IPS-15b (cell line): ENCODE data around the gene SLC48A1.

ENCODE experiments used
- H3K27me3 ChIP-seq: one replicate; pipeline ENCODE4 v1.6.1; 2013; ENCODE audit warnings: low read length; ENCODE audit not compliant: control insufficient read depth, insufficient read depth
- H3K36me3 ChIP-seq: one replicate; pipeline ENCODE4 v1.6.1; 2013; ENCODE audit warnings: low read length; ENCODE audit not compliant: control insufficient read depth, insufficient read depth
- H3K4me1 ChIP-seq: one replicate; pipeline ENCODE4 v1.6.1; 2013; ENCODE audit warnings: mild to moderate bottlenecking, low read length; ENCODE audit not compliant: control insufficient read depth, insufficient read depth
- H3K4me3 ChIP-seq: one replicate; pipeline ENCODE4 v1.5.1; 2013; ENCODE audit warnings: low read depth, low read length
- H3K9ac ChIP-seq: one replicate; pipeline ENCODE4 v1.6.1; 2013; ENCODE audit warnings: low read depth, mild to moderate bottlenecking, low read length
- H3K9me3 ChIP-seq: one replicate; pipeline ENCODE4 v1.6.1; 2013; ENCODE audit warnings: mild to moderate bottlenecking, low read length; ENCODE audit not compliant: control insufficient read depth, insufficient read depth

SLC48A1 gene

DNA sequence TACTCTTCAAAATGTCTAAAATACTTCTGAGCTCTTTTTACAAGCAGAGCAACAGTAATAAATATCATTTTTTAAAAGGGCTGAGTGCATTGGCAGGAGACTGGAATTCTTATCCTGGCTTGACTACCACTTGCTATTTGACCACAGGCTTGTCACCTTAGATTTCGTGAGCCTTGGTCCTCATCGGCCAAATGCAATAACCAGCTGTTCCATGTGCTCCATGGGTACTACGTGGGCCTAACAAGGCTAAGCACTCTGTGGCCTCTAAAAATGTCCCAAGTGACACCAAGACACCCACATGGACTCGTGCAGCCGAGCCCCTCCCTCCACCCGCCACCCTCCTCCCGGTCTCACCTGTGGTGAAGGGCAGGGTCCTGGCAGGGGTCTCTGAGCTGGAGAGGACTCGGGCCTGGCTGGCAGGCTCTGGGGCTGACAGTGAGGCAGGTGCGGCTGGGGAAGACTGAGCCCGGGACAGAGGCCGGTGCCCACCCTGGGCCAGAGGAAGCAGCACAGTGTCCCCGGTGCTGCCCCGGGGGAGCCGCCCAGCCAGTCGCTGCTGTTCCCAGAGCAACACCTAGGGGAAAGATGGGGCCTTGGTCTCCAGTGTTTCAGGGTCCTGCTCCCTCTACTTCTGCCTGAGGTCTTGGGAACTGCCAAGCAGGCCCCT, 20.1 kb downstream of the SLC48A1 start:
- Histone ChIP-seq H3K9ac (no peak overlapping the region), H3K27me3 (no peaks in the 10 kb centered on the region), H3K4me3 (no peak overlapping the region), H3K9me3 (no peaks in the 10 kb centered on the region), H3K36me3 (peaks cover 50% of the 10 kb centered on the region), H3K4me1 (no peaks in the 10 kb centered on the region)

DNA sequence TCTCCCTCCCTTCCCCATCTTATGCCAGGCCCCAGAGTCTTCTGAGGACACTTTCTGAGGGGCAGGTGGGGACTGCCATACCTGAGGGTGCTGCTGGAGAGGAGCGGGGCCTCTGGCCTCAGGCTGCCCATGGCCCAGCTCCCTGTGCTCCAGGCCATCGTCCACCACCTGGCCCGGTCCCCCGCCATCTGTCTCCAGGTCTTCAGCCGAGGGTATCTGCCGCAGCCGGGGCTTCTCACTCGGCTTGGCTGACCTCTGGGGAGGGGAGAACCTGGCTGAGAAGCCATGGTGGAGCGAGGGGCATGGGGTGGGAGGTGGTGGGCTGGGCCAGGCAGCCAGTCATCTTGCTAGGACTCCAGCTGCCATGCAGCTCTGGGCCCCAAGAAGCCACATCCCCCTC, 21.6 kb downstream of the SLC48A1 start:
- Histone ChIP-seq H3K4me1 (no peaks in the 10 kb centered on the region), H3K9me3 (no peaks in the 10 kb centered on the region), H3K27me3 (no peaks in the 10 kb centered on the region), H3K4me3 (no peak overlapping the region), H3K36me3 (peaks cover 37% of the 10 kb centered on the region), H3K9ac (no peak overlapping the region)

DNA sequence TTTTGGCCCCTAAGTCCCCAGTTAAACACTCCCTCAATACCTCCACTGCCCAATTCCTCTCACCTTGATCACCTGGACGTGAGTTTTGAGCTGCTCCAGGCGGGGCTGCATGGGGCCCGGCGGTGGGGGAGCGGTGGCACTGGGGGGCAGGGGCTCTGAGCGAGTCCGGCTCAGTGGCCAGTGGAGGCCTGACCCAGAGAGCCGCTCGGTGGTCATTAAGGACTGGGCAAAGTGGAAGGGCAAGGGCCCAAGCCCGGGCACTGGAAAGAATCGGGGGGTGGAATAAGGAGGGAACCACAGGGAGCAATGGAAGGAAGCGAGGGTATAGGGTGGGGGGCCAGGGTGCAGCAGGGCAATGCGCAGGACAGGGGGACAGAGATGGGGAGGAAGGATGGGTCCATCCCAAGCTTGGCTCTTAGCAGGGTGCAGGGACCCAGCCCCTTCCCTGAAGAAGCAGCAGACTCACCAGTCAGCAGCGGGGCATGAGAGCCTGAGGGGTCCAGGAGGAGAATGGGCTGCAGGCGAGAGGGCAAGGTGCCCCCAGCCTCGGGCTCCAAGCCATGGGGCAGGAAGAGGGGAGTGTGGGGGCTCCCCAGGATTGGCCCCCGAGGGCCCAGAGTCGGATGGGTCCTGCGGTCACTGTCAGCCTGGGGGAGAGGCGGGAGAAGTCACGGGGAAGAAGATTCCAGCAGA, 22.2 kb downstream of the SLC48A1 start:
- H3K4me1 ChIP-seq: no peaks in the 10 kb centered on the region
- H3K36me3 ChIP-seq: peaks cover 36% of the 10 kb centered on the region
- no peak overlapping the region for H3K4me3 ChIP-seq
- no peaks in the 10 kb centered on the region for H3K9me3 ChIP-seq
- H3K27me3 ChIP-seq: no peaks in the 10 kb centered on the region
- H3K9ac ChIP-seq: no peak overlapping the region

DNA sequence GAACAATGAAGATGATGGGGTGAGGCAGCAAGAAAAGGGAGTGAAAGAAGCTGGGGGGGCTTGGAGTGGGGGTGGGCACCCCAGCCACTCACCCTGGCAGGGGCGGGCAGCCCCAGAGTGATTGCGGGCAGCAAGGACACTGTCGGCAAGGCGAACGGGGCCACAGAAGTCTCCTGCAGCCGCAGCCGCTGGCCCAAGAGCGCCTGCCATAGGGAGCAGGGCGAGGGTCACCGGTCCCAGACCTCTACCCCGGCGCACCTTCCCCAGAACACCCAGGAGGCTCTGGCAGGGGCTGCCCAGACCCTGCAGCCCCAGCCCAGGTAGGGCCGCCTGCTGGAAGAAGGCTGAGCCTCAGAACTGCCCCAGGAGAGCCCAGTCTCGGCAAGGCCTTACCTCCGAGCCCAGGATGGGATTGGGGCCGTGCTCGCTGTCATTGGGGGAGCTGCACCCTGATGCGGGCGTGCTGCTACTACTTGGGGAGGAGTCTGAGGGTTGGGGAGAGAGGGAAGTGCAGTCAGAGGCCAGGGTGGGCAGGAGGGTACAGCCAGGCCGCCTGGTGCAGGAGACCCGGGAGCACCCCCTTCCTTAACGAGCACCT, 22.9 kb downstream of the SLC48A1 start:
- H3K9ac ChIP-seq: no peak overlapping the region
- H3K4me3 ChIP-seq: no peak overlapping the region
- H3K9me3 ChIP-seq: no peaks in the 10 kb centered on the region
- H3K4me1 ChIP-seq: no peaks in the 10 kb centered on the region
- H3K36me3 ChIP-seq: peaks cover 34% of the 10 kb centered on the region
- H3K27me3 ChIP-seq: no peaks in the 10 kb centered on the region

DNA sequence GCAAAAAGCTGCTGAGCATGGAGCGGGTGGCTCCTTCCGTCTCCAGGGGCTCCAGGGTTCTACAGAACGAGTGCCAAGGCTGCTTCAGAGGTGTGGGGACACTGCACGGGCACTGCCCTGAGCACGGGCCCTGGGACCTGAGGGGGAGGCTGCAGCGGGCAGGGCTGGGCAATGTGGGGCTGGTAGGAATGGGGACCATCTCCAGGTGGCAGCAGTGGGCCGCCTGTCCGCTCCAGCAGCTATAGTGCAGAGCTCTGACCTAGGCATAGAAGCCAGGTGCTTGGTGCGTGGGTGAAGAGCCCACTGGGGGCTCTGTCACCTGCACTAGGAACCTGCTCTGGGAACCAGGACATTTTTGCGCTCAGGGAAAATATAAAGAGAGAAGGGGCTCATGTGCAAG, 24.4 kb downstream of the SLC48A1 start:
- Histone ChIP-seq H3K9me3 (no peaks in the 10 kb centered on the region), H3K9ac (no peak overlapping the region), H3K36me3 (peaks cover 35% of the 10 kb centered on the region), H3K4me1 (peaks cover 5% of the 10 kb centered on the region), H3K27me3 (no peaks in the 10 kb centered on the region), H3K4me3 (no peak overlapping the region)

DNA sequence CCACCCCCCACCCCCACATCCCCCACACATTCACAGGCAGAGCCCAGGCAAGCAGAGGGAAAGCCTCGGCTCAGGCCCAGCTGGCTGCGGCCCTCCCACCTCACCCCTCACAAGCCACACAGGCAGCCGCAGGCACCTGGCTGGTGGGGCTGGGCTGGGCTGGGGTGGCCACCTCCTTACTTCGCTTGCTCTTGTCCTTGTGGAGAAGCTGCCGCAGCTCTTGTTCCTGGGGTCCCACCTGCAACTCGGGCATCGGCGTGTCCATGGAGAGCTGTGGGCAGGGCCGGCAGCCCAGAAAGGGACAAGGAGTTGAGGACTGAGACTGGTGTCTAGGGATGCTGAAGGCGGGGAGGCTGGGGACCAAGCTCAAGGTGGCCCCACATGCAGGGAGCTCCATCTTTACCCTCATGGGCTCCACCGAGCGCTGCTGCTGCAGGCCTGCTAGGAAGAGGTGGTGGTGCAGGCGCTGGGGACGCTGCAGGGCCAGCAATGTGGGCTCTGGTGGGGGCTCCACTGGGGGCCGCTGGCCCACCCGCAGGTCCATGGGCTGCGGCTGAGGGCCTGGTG, 25.4 kb downstream of the SLC48A1 start:
- H3K36me3 ChIP-seq: peaks cover 35% of the 10 kb centered on the region

DNA sequence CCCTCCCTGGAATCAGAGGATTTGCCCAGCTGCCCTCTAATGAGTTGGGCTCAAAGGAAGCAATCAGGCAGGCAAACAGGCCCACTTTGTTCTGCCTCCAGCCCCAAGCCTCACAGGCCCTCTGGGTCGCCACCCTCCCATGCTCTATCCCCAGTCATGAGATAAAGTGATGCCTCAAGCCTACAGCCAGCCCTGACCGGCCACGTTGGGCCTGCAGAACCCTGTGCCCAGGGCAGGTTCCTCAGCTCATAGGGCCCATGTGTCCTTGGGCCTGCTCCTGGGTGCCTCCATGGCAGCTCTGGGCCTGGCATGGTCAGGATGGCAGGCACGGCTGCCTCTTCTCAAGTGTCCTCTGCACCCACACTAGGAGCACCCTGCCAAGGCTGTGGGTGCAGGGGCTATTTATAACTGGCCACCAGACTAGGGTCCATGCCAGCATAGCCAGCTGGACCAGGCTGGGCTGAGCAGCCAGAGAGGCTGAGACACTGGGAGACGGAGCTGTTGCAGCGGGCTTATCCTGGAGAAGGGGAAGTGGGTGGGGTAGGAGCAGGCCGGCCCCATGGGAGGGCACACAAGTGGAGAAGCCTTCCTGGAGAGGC, 26.4 kb downstream of the SLC48A1 start:
- Histone ChIP-seq H3K9me3 (no peaks in the 10 kb centered on the region), H3K27me3 (no peaks in the 10 kb centered on the region), H3K9ac (peak overlapping the region; percentile 24), H3K4me1 (peaks cover 9% of the 10 kb centered on the region), H3K4me3 (no peak overlapping the region), H3K36me3 (peaks cover 29% of the 10 kb centered on the region)

More for the DNA sequence above, 25.4 kb downstream of the SLC48A1 start:
- H3K9me3 ChIP-seq: no peaks in the 10 kb centered on the region
- H3K27me3 ChIP-seq: no peaks in the 10 kb centered on the region
- no peak overlapping the region for H3K4me3 ChIP-seq
- peaks cover 9% of the 10 kb centered on the region for H3K4me1 ChIP-seq
- no peak overlapping the region for H3K9ac ChIP-seq

DNA sequence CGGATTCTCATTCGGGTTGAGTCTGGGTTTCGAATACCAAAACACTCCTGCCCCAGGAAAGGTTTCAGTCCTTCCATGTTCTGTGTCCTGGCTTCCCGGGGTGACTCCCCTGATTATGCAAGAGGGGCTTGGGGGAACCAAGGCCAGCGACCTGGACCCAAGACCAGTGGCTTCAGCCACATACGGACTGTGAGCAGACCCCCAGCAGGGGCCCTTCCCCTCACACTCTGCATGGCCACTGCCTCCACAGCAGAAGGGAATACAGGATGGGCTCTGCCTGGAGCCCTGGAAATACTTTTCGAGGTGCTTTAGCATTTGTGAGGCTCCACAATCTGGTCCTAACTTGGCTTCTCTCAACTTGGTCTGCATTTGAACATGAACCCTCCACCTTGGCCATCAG, 27.5 kb downstream of the SLC48A1 start:
- no peaks in the 10 kb centered on the region for H3K9me3 ChIP-seq
- no peak overlapping the region for H3K4me3 ChIP-seq
- peaks cover 9% of the 10 kb centered on the region for H3K4me1 ChIP-seq
- H3K27me3 ChIP-seq: no peaks in the 10 kb centered on the region
- no peak overlapping the region for H3K9ac ChIP-seq
- peaks cover 30% of the 10 kb centered on the region for H3K36me3 ChIP-seq

DNA sequence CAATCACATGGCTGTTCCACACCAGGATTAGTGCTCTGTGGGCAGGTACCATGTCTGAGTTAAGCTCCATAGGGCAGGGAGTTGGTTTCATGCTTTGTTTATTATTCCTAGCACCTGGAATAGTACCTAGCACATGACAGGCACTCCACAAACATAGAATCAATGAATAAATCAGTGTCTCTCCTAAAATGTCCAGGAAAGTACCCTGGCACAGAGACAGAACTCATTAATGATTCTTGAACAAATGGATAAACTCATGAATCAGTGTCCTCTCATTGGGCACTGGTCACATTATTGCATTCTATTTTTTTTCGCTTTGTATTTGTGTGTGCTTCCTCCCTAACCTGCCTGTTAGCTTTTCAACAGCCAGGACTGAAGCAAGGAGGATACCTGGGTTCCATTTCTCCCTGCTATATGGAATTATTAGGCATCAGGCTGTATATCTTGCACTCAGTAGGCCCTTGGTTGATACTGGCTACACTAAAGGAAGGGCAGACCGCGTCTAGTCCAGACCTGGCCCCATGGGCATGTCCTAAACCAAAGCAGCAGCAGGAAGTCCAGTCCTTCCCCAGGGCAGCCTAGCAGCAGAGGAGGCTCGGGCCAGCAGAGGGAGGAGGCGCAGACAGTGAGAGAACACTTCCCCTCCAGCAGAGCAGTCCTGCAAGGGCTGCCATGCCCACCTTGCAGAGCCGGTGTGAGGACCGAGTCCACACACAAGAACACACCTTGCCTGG, 28.3 kb downstream of the SLC48A1 start:
- Histone ChIP-seq H3K9ac (no peak overlapping the region), H3K9me3 (no peaks in the 10 kb centered on the region), H3K36me3 (peaks cover 30% of the 10 kb centered on the region), H3K27me3 (no peaks in the 10 kb centered on the region), H3K4me3 (no peak overlapping the region), H3K4me1 (peaks cover 9% of the 10 kb centered on the region)

DNA sequence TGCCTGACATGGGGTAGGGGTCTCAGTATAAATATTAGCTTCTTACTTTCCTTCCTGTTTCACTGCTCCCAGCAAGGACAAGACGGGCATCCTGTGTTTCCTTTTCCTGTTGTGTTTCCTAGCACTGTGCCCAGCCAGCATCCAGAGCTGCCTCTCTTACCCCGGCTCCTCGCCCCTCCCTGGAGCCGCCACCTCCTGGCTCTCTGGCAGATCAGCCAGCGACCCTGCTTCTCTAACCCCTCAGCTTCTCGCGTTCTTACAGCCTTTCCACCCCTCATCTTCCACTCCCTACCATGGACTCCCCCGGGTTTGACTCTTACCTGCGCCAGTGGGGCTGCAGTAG, 28.8 kb downstream of the SLC48A1 start:
- peaks cover 9% of the 10 kb centered on the region for H3K4me1 ChIP-seq
- no peak overlapping the region for H3K9ac ChIP-seq

DNA sequence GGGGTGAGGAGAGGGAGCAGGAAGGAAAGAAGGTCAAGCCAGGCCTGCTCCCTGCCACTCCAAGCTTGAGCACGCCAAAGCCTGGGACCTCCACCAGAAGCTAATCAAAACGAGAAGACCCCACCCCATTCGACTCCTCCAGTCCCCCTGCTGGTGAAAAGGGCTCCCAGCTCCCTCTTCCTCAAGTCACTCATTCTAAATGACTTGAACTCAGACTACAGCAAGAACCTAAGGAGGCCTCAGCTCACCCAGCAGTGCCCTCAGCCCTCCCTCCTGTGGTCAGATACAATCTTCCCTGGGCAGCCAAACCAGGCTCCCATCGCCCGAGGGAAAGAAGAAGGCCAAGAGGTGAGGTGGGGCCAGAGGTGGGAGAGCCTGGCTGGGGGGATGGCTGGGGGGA, 29.3 kb downstream of the SLC48A1 start:
- H3K4me1 ChIP-seq: peaks cover 9% of the 10 kb centered on the region
- H3K9me3 ChIP-seq: no peaks in the 10 kb centered on the region
- no peaks in the 10 kb centered on the region for H3K27me3 ChIP-seq
- peaks cover 25% of the 10 kb centered on the region for H3K36me3 ChIP-seq
- H3K4me3 ChIP-seq: no peak overlapping the region
- no peak overlapping the region for H3K9ac ChIP-seq

More for the DNA sequence above, 28.8 kb downstream of the SLC48A1 start:
- no peaks in the 10 kb centered on the region for H3K27me3 ChIP-seq
- no peak overlapping the region for H3K4me3 ChIP-seq
- no peaks in the 10 kb centered on the region for H3K9me3 ChIP-seq
- peaks cover 26% of the 10 kb centered on the region for H3K36me3 ChIP-seq
